Astrocyte (in vitro differentiated cells and primary cell): ENCODE measurements around the gene SSB.

Experiments
- CTCF ChIP-seq: IDR thresholded peaks from 2 replicates; pipeline ENCODE4 v1.5.1; 2011; ENCODE audit warnings: low read depth, mild to moderate bottlenecking, inconsistent platforms, low read length, moderate library complexity; ENCODE audit not compliant: insufficient read depth
- EZH2 ChIP-seq: IDR thresholded peaks from 2 replicates; pipeline ENCODE4 v1.6.1; 2012; ENCODE audit warnings: mild to moderate bottlenecking, low read length, inconsistent platforms; ENCODE audit not compliant: insufficient read depth

GRCh38 chr2:169808221-169808620 lies 9.6 kb downstream of the SSB start:
- TF ChIP-seq CTCF (no peak), EZH2 (no peak)
